ENCODE data around the gene CD27.

Gene CD27

DNA sequence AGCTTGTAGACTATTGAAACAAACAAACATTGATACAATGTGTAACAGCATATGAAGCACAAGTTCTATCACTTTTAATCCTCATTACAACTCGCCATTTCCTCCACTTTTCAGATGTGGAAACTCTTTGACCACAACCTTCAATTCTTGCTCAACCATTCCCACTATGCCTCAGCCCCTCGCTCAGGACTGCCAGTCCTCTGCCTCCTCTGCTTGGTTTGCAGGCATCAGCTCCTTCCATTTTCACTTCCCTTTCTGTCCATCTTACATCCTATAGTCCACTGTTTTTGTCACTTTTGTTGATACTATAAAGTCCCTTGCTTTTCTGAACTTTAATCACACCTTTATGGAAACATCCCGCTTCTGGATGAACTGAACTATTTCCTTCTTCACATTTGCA, 28.2 kb upstream of the CD27 start:
- no peak overlapping the region for H3K27ac ChIP-seq (ENCODE audit: extremely low read depth, low read depth, low read length)
- POLR2A ChIA-PET = interaction anchor here (0.7 to 0.8 kb wide), 2 partner anchors 54 to 471 kb away, joined by 3 read pairs; partner anchors contain the start of gene VAMP1
- no peaks in the 10 kb centered on the region for H3K4me1 ChIP-seq (ENCODE audit: control insufficient read depth, insufficient read depth, low read length)
- CTCF ChIA-PET = interaction anchor here (2.7 kb wide), 1 partner anchor 49 kb away, joined by 9 read pairs; no protein-coding TSS in a partner anchor
- H3K4me3 ChIP-seq (ENCODE audit: low read depth, low read length) = no peak overlapping the region
- H3K36me3 ChIP-seq (ENCODE audit: control insufficient read depth in 2 of 2, insufficient read depth in 1 of 2, low read length in 2 of 2) = no peaks in the 10 kb centered on the region
- TF ChIP-seq, protein P1, sequence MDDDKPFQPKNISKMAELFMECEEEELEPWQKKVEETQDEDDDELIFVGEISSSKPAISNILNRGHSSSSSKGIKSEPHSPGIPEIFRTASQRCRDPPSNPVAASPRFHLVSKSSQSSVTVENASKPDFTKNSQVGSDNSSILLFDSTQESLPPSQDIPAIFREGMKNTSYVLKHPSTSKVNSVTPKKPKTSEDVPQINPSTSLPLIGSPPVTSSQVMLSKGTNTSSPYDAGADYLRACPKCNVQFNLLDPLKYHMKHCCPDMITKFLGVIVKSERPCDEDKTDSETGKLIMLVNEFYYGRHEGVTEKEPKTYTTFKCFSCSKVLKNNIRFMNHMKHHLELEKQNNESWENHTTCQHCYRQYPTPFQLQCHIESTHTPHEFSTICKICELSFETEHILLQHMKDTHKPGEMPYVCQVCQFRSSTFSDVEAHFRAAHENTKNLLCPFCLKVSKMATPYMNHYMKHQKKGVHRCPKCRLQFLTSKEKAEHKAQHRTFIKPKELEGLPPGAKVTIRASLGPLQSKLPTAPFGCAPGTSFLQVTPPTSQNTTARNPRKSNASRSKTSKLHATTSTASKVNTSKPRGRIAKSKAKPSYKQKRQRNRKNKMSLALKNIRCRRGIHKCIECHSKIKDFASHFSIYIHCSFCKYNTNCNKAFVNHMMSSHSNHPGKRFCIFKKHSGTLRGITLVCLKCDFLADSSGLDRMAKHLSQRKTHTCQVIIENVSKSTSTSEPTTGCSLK (tag by site-specific recombination; IDR thresholded peaks at IDR 0.05) = no peak
- TF ChIP-seq ZNF221 (tag by site-specific recombination; IDR thresholded peaks at IDR 0.05; ENCODE audit: borderline replicate concordance) (no peak), ZNF488 (tag by site-specific recombination; IDR thresholded peaks at IDR 0.05) (no peak), OVOL3 (tag by site-specific recombination; IDR thresholded peaks at IDR 0.05) (no peak), HOXA7 (CRISPR knock-in tag; IDR thresholded peaks at IDR 0.05; ENCODE audit: borderline replicate concordance) (no peak), ZNF350 (tag by site-specific recombination; IDR thresholded peaks at IDR 0.05) (no peak)
- TF ChIP-seq, protein P2, sequence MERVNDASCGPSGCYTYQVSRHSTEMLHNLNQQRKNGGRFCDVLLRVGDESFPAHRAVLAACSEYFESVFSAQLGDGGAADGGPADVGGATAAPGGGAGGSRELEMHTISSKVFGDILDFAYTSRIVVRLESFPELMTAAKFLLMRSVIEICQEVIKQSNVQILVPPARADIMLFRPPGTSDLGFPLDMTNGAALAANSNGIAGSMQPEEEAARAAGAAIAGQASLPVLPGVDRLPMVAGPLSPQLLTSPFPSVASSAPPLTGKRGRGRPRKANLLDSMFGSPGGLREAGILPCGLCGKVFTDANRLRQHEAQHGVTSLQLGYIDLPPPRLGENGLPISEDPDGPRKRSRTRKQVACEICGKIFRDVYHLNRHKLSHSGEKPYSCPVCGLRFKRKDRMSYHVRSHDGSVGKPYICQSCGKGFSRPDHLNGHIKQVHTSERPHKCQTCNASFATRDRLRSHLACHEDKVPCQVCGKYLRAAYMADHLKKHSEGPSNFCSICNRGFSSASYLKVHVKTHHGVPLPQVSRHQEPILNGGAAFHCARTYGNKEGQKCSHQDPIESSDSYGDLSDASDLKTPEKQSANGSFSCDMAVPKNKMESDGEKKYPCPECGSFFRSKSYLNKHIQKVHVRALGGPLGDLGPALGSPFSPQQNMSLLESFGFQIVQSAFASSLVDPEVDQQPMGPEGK (tag by site-specific recombination; IDR thresholded peaks at IDR 0.05) = no peak
- no peaks in the 10 kb centered on the region for H3K9me3 ChIP-seq (ENCODE audit: control insufficient read depth, insufficient read depth, low read depth, low read length)

- H3K27ac ChIP-seq (ENCODE audit: extremely low read depth, low read depth, low read length) = no peak overlapping the region
- H3K9me3 ChIP-seq (ENCODE audit: control insufficient read depth, insufficient read depth, low read depth, low read length) = no peaks in the 10 kb centered on the region
- no peak overlapping the region for H3K4me3 ChIP-seq (ENCODE audit: low read depth, low read length)
- CTCF ChIA-PET = interaction anchor here (1.5 to 2.7 kb wide), 2 partner anchors 47 to 92 kb away, joined by 5 to 9 read pairs; no protein-coding TSS in a partner anchor
- no peaks in the 10 kb centered on the region for H3K4me1 ChIP-seq (ENCODE audit: control insufficient read depth, insufficient read depth, low read length)
- no peaks in the 10 kb centered on the region for H3K36me3 ChIP-seq (ENCODE audit: control insufficient read depth in 2 of 2, insufficient read depth in 1 of 2, low read length in 2 of 2)
- POLR2A ChIA-PET = no interaction called here
- TF ChIP-seq ZNF596 (tag by site-specific recombination; IDR thresholded peaks at IDR 0.05) (no peak), FEZF1 (tag by site-specific recombination; IDR thresholded peaks at IDR 0.05) (no peak), ZNF645 (tag by site-specific recombination; IDR thresholded peaks at IDR 0.05) (no peak), ZNF664 (tag by site-specific recombination; IDR thresholded peaks at IDR 0.05) (no peak), ZNF335 (tag by site-specific recombination; conservative IDR thresholded peaks at IDR 0.05) (no peak), ZBTB21 (tag by site-specific recombination; IDR thresholded peaks at IDR 0.05) (no peak), ZSCAN23 (tag by site-specific recombination; IDR thresholded peaks at IDR 0.05) (no peak), HOXD13 (CRISPR knock-in tag; IDR thresholded peaks at IDR 0.05; ENCODE audit: borderline replicate concordance) (no peak), ZNF555 (tag by site-specific recombination; conservative IDR thresholded peaks at IDR 0.05) (no peak), ZBTB7A (tag by site-specific recombination; IDR thresholded peaks at IDR 0.05; ENCODE audit: low read depth) (no peak), ZNF37A (tag by site-specific recombination; IDR thresholded peaks at IDR 0.05) (no peak), GLI4 (tag by site-specific recombination; IDR thresholded peaks at IDR 0.05) (no peak)
- TF ChIP-seq, protein P3, sequence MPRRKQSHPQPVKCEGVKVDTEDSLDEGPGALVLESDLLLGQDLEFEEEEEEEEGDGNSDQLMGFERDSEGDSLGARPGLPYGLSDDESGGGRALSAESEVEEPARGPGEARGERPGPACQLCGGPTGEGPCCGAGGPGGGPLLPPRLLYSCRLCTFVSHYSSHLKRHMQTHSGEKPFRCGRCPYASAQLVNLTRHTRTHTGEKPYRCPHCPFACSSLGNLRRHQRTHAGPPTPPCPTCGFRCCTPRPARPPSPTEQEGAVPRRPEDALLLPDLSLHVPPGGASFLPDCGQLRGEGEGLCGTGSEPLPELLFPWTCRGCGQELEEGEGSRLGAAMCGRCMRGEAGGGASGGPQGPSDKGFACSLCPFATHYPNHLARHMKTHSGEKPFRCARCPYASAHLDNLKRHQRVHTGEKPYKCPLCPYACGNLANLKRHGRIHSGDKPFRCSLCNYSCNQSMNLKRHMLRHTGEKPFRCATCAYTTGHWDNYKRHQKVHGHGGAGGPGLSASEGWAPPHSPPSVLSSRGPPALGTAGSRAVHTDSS (tag by site-specific recombination; IDR thresholded peaks at IDR 0.05) = no peak
- TF ChIP-seq, protein P4, sequence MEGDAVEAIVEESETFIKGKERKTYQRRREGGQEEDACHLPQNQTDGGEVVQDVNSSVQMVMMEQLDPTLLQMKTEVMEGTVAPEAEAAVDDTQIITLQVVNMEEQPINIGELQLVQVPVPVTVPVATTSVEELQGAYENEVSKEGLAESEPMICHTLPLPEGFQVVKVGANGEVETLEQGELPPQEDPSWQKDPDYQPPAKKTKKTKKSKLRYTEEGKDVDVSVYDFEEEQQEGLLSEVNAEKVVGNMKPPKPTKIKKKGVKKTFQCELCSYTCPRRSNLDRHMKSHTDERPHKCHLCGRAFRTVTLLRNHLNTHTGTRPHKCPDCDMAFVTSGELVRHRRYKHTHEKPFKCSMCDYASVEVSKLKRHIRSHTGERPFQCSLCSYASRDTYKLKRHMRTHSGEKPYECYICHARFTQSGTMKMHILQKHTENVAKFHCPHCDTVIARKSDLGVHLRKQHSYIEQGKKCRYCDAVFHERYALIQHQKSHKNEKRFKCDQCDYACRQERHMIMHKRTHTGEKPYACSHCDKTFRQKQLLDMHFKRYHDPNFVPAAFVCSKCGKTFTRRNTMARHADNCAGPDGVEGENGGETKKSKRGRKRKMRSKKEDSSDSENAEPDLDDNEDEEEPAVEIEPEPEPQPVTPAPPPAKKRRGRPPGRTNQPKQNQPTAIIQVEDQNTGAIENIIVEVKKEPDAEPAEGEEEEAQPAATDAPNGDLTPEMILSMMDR (tag by site-specific recombination; IDR thresholded peaks at IDR 0.05) = no peak
- TF ChIP-seq, protein P5, sequence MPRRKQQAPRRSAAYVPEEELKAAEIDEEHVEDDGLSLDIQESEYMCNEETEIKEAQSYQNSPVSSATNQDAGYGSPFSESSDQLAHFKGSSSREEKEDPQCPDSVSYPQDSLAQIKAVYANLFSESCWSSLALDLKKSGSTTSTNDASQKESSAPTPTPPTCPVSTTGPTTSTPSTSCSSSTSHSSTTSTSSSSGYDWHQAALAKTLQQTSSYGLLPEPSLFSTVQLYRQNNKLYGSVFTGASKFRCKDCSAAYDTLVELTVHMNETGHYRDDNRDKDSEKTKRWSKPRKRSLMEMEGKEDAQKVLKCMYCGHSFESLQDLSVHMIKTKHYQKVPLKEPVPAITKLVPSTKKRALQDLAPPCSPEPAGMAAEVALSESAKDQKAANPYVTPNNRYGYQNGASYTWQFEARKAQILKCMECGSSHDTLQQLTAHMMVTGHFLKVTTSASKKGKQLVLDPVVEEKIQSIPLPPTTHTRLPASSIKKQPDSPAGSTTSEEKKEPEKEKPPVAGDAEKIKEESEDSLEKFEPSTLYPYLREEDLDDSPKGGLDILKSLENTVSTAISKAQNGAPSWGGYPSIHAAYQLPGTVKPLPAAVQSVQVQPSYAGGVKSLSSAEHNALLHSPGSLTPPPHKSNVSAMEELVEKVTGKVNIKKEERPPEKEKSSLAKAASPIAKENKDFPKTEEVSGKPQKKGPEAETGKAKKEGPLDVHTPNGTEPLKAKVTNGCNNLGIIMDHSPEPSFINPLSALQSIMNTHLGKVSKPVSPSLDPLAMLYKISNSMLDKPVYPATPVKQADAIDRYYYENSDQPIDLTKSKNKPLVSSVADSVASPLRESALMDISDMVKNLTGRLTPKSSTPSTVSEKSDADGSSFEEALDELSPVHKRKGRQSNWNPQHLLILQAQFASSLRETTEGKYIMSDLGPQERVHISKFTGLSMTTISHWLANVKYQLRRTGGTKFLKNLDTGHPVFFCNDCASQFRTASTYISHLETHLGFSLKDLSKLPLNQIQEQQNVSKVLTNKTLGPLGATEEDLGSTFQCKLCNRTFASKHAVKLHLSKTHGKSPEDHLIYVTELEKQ (tag by site-specific recombination; IDR thresholded peaks at IDR 0.05; ENCODE audit: borderline replicate concordance) = no peak
Measured at GRCh38 chr12:6418796-6419195, 26.0 kb upstream of the CD27 start.
